WTC11 (cell line): Measurements from ENCODE around the gene FAM89B. TPM values are rescaled to one million over a fixed set of nuclear protein-coding genes. Genes with fewer than 3 reads are reported as not detected.

Experiments
- ATAC-seq: fragments of 200-7000 bp; cut with Tn5 transposase; 2 replicates; pipeline ENCODE4 v1.10.0; 2021; ENCODE audit warnings: mild to moderate bottlenecking, moderate library complexity
- CTCF ChIA-PET: fragments of 300-600 bp; sonication (Branson Sonifier 250); formaldehyde crosslinking; loops from one replicate; lab custom pipeline; 2021; ENCODE audit warnings: antibody characterized with exemption; lab: Charles Lee
- POLR2A ChIA-PET: fragments of 350-600 bp; sonication (Branson Sonifier 250); formaldehyde crosslinking; loops from one replicate; lab custom pipeline; 2021; ENCODE audit warnings: antibody characterized with exemption; lab: Charles Lee
- DNase-seq: peaks from one replicate; pipeline ENCODE4 v3.0.0; 2021; ENCODE audit warnings: low spot score
- H3K27ac Mint-ChIP-seq: 2 replicates; pipeline ENCODE4 v1.8.0; 2021; ENCODE audit warnings: mixed read lengths
- H3K27me3 Mint-ChIP-seq: 2 replicates; pipeline ENCODE4 v1.8.0; 2021; ENCODE audit warnings: low read depth, mild to moderate bottlenecking, moderate library complexity, mixed read lengths
- H3K36me3 Mint-ChIP-seq: 2 replicates; pipeline ENCODE4 v1.8.0; 2021; ENCODE audit warnings: mixed read lengths
- H3K4me1 Mint-ChIP-seq: 2 replicates; pipeline ENCODE4 v1.8.0; 2022; ENCODE audit warnings: mixed read lengths
- H3K4me3 Mint-ChIP-seq: 2 replicates; pipeline ENCODE4 v1.8.0; 2021; ENCODE audit warnings: mild to moderate bottlenecking, moderate library complexity, mixed read lengths
- H3K9me3 Mint-ChIP-seq: 2 replicates; pipeline ENCODE4 v1.8.0; 2021; ENCODE audit warnings: mixed read lengths
- AFF4 ChIP-seq: sonication (generic); formaldehyde crosslinking; IDR thresholded peaks from 2 replicates; pipeline ENCODE4 v1.8.1; 2023; ENCODE audit warnings: mild to moderate bottlenecking, missing genetic modification reagents, borderline replicate concordance
- CDX4 ChIP-seq: fragments of 250-450 bp; sonication (Bioruptor Pico); IDR thresholded peaks from 2 replicates; pipeline ENCODE4 v1.9.0; 2021; ENCODE audit warnings: moderate library complexity, mild to moderate bottlenecking, inconsistent platforms, borderline replicate concordance
- CREM ChIP-seq: sonication (generic); formaldehyde crosslinking; IDR thresholded peaks from 2 replicates; pipeline ENCODE4 v1.8.1; 2022; ENCODE audit warnings: mild to moderate bottlenecking, missing genetic modification reagents, moderate library complexity
- ESRRA ChIP-seq: sonication (generic); formaldehyde crosslinking; IDR thresholded peaks from 2 replicates; pipeline ENCODE4 v1.8.1; 2022; ENCODE audit warnings: mild to moderate bottlenecking, missing genetic modification reagents, borderline replicate concordance
- HMGA2 ChIP-seq: fragments of 250-450 bp; sonication (Bioruptor Pico); IDR thresholded peaks from 2 replicates; pipeline ENCODE4 v1.4.0; 2021; ENCODE audit warnings: mild to moderate bottlenecking, moderate library complexity
- MAX ChIP-seq: sonication (generic); formaldehyde crosslinking; IDR thresholded peaks from 2 replicates; pipeline ENCODE4 v1.8.0; 2022; ENCODE audit warnings: mild to moderate bottlenecking, missing genetic modification reagents
- SP1 ChIP-seq: sonication (generic); formaldehyde crosslinking; conservative IDR thresholded peaks from 2 replicates; pipeline ENCODE4 v1.8.1; 2022; ENCODE audit warnings: missing genetic modification reagents
- STAT6 ChIP-seq: sonication (generic); formaldehyde crosslinking; conservative IDR thresholded peaks from 2 replicates; pipeline ENCODE4 v1.8.1; 2023; ENCODE audit warnings: mild to moderate bottlenecking, low read depth, missing genetic modification reagents, moderate library complexity
- TEAD4 ChIP-seq: sonication (generic); formaldehyde crosslinking; IDR thresholded peaks from 2 replicates; pipeline ENCODE4 v1.8.0; 2022; ENCODE audit warnings: mild to moderate bottlenecking, missing genetic modification reagents
- USF1 ChIP-seq: sonication (generic); formaldehyde crosslinking; IDR thresholded peaks from 2 replicates; pipeline ENCODE4 v1.8.0; 2022; ENCODE audit warnings: mild to moderate bottlenecking, missing genetic modification reagents
- ZNF232 ChIP-seq: sonication (generic); formaldehyde crosslinking; IDR thresholded peaks from 2 replicates; pipeline ENCODE4 v1.8.0; 2022; ENCODE audit warnings: mild to moderate bottlenecking, missing genetic modification reagents
- ZNF317 ChIP-seq: sonication (generic); formaldehyde crosslinking; IDR thresholded peaks from 2 replicates; pipeline ENCODE4 v1.8.1; 2023; ENCODE audit warnings: low read depth, mild to moderate bottlenecking, moderate library complexity, missing genetic modification reagents, borderline replicate concordance
- total RNA-seq: library from RNA; stranded (reverse); gene quantifications from 3 replicates; pipeline ENCODE4 v1.2.3, GENCODE V29; 2021
- TF ChIP-seq, protein P1 (sequence below): sonication (generic); formaldehyde crosslinking; IDR thresholded peaks from 2 replicates; pipeline ENCODE4 v1.8.1; 2023; ENCODE audit warnings: mild to moderate bottlenecking, missing genetic modification reagents
- TF ChIP-seq, protein P2 (sequence below): sonication (generic); formaldehyde crosslinking; IDR thresholded peaks from 2 replicates; pipeline ENCODE4 v1.8.1; 2022; ENCODE audit warnings: mild to moderate bottlenecking, moderate library complexity, missing genetic modification reagents

The FAM89B gene
- total RNA-seq, 1 experiment from 2014 or later = 13.3 TPM

DNA sequence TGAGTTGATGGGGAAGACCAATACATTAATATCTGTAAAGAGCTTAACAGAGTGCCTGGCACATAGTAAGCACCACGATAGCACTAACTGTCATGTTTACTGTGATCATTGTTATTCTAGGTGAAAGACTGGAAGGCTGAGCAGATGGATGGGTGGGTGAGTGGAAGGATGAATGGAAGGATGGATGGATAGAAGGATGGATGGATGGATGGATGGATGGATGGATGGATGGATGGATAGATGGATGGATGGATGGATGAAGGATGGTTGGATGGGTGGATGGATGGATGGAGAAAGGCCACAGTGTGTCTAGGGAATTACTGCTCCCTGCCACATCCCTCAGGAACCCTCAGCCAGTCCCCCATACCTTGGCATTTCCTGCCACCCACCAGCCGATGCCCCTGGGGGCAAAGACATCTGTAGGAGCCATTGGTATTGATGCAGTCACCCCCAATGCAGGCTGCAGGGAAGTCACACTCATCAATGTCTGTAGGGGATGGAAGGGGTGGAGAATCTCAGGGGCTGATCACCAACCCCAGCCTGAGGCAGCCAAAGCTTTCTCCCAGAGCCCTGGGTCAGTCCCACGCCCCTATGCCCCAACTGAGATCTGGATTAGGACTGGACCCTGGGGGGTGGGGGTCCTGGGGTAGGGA is 29.5 kb upstream of the FAM89B start (continued):
- TF ChIP-seq HMGA2 (no peak), USF1 (CRISPR knock-in tag) (no peak)

DNA sequence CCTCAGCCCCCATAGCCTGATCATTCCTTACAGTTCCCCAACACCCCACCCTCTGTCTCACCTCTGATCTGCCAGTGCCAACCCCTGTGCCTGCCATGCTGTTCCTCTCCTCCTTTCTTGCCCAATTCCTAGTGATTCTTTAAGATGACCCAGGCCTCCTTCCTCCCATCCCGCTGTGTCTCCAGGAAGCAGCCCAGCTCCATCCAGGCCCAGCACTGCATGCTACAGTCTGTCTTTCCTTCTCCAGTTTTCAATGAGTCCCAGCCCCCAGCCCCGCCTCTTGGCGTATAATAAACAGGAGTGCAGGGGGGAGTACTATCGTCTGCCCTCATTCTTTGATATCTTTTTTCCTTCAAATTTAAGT is 26.5 kb upstream of the FAM89B start:
- H3K27ac Mint-ChIP-seq = no peak overlapping the region
- ChIA-PET POLR2A (no interaction called here), CTCF (interaction anchor here (0.6 to 10.3 kb wide), 7 partner anchors 11 to 48 kb away, joined by 3 to 270 read pairs (median 5); partner anchors contain the start of genes FAM89B, LTBP3 and ZNRD2)
- H3K36me3 Mint-ChIP-seq = no peaks in the 10 kb centered on the region
- peaks cover 90% of the 10 kb centered on the region for H3K27me3 Mint-ChIP-seq
- no peaks in the 10 kb centered on the region for H3K9me3 Mint-ChIP-seq
- no peak for TF ChIP-seq CREM
- DNase-seq (no peak), ATAC-seq (no peak)
- H3K4me3 Mint-ChIP-seq = peak overlapping the region; percentile 66
- H3K4me1 Mint-ChIP-seq = peaks cover 16% of the 10 kb centered on the region

- H3K4me3 Mint-ChIP-seq = peak overlapping the region; percentile 66
- ChIA-PET CTCF (interaction anchor here (0.6 to 10.3 kb wide), 17 partner anchors 8 to 1646 kb away, joined by 3 to 270 read pairs (median 4); partner anchors contain the start of genes FAM89B, LTBP3 and ZNRD2), POLR2A (no interaction called here)
- peaks cover 18% of the 10 kb centered on the region for H3K4me1 Mint-ChIP-seq
- ATAC-seq (peak; percentile 78), DNase-seq (peak; percentile 99)
- H3K9me3 Mint-ChIP-seq = no peaks in the 10 kb centered on the region
- TF ChIP-seq ZNF317 (CRISPR knock-in tag) (no peak), TEAD4 (no peak), ESRRA (CRISPR knock-in tag) (no peak), SP1 (CRISPR knock-in tag) (peak; percentile 70; the same call in 1 of the 2 replicates), CDX4 (no peak), AFF4 (CRISPR knock-in tag) (no peak), STAT6 (CRISPR knock-in tag) (no peak), MAX (peak; percentile 37), ZNF232 (CRISPR knock-in tag) (0 out of 2 replicates have a peak, but pooled peaks have one; percentile 41)
- TF ChIP-seq, protein P1, sequence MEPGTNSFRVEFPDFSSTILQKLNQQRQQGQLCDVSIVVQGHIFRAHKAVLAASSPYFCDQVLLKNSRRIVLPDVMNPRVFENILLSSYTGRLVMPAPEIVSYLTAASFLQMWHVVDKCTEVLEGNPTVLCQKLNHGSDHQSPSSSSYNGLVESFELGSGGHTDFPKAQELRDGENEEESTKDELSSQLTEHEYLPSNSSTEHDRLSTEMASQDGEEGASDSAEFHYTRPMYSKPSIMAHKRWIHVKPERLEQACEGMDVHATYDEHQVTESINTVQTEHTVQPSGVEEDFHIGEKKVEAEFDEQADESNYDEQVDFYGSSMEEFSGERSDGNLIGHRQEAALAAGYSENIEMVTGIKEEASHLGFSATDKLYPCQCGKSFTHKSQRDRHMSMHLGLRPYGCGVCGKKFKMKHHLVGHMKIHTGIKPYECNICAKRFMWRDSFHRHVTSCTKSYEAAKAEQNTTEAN = no peak
- TF ChIP-seq, protein P2, sequence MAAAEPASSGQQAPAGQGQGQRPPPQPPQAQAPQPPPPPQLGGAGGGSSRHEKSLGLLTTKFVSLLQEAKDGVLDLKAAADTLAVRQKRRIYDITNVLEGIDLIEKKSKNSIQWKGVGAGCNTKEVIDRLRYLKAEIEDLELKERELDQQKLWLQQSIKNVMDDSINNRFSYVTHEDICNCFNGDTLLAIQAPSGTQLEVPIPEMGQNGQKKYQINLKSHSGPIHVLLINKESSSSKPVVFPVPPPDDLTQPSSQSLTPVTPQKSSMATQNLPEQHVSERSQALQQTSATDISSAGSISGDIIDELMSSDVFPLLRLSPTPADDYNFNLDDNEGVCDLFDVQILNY (CRISPR knock-in tag) = no peak
- H3K36me3 Mint-ChIP-seq = no peaks in the 10 kb centered on the region
- peaks cover 95% of the 10 kb centered on the region for H3K27me3 Mint-ChIP-seq
- no peak overlapping the region for H3K27ac Mint-ChIP-seq
These were observed 25.9 kb upstream of the FAM89B start for GRCh38 chr11:65546217-65546958.
